Cerebellar cortex (tissue), 1 donor: ENCODE measurements around the gene MGMT.

Experiments used
- DNase-seq: peaks from one replicate; pipeline ENCODE4 v3.0.0-alpha.2; 2015; ENCODE audit warnings: low spot score

Gene MGMT

GRCh38 chr10:129655007-129655678 lies 188.1 kb downstream of the MGMT start:
- no peak for DNase-seq

- no peak for DNase-seq
These were observed 188.6 kb downstream of the MGMT start for GRCh38 chr10:129655679-129656031.

- no peak for DNase-seq
These were observed 189.6 kb downstream of the MGMT start for GRCh38 chr10:129656642-129657041.

GRCh38 chr10:129657297-129658017 lies 190.4 kb downstream of the MGMT start:
- DNase-seq: no peak

- peak; percentile 32 for DNase-seq
These were observed 191.5 kb downstream of the MGMT start for GRCh38 chr10:129658376-129659072.

- no peak for DNase-seq
These were observed 192.6 kb downstream of the MGMT start for GRCh38 chr10:129659508-129660268.

- no peak for DNase-seq
These were observed 193.5 kb downstream of the MGMT start for GRCh38 chr10:129660569-129660968.

GRCh38 chr10:129662426-129662825 lies 195.4 kb downstream of the MGMT start:
- DNase-seq: no peak

GRCh38 chr10:129670124-129670523 lies 203.1 kb downstream of the MGMT start:
- DNase-seq: no peak

GRCh38 chr10:129673292-129673691 lies 206.3 kb downstream of the MGMT start:
- DNase-seq: no peak

GRCh38 chr10:129675027-129675769 lies 208.2 kb downstream of the MGMT start:
- DNase-seq: no peak

GRCh38 chr10:129676014-129676413 lies 209.0 kb downstream of the MGMT start:
- no peak for DNase-seq

- DNase-seq: no peak
These were observed 210.4 kb downstream of the MGMT start for GRCh38 chr10:129677377-129677927.

GRCh38 chr10:129678186-129678585 lies 211.1 kb downstream of the MGMT start:
- DNase-seq: no peak

GRCh38 chr10:129679207-129679606 lies 212.2 kb downstream of the MGMT start:
- DNase-seq: no peak

GRCh38 chr10:129680661-129681344 lies 213.8 kb downstream of the MGMT start:
- no peak for DNase-seq

GRCh38 chr10:129681856-129682255 lies 214.8 kb downstream of the MGMT start:
- no peak for DNase-seq

- no peak for DNase-seq
These were observed 216.5 kb downstream of the MGMT start for GRCh38 chr10:129683519-129683918.

GRCh38 chr10:129683920-129684319 lies 216.9 kb downstream of the MGMT start:
- no peak for DNase-seq

GRCh38 chr10:129685271-129685670 lies 218.2 kb downstream of the MGMT start:
- DNase-seq: no peak

GRCh38 chr10:129689671-129690071 lies 222.6 kb downstream of the MGMT start:
- no peak for DNase-seq
